Lower leg skin (tissue), 4 donors: Measurements from ENCODE around the gene DMD. TPM values are rescaled to one million over a fixed set of nuclear protein-coding genes. Genes with fewer than 3 reads are reported as not detected.

Experiments
- DNase-seq, 2 donors: peaks; one replicate each; pipeline ENCODE4 v3.0.0-alpha.2; 2019; ENCODE audit warnings: low spot score in 2 of 2
- H3K4me3 ChIP-seq: fragments of 200-600 bp; sonication (generic); 2 replicates; pipeline ENCODE4 v1.5.1; 2017; ENCODE audit warnings: mild to moderate bottlenecking, low read depth; ENCODE audit not compliant: poor library complexity, severe bottlenecking
- POLR2A ChIP-seq, 2 donors: fragments of 450-650 bp; IDR thresholded peaks; one replicate each; pipeline ENCODE4 v1.6.1; 2016 to 2017; ENCODE audit warnings: antibody characterized with exemption in 2 of 2, mild to moderate bottlenecking in 1 of 2, moderate library complexity in 1 of 2
- WGBS, 2 donors: methylation state at CpG; one replicate each; pipeline ENCODE4 v1.1.5; 2018; 5-methylcytosine and 5-hydroxymethylcytosine counted together
- intact Hi-C: fragments of 100-400 bp; cut with DNase I; formaldehyde crosslinking; loops from one replicate; pipeline ENCODE4 v1.15.0; 2023; ENCODE audit warnings: low total_unique reads
- total RNA-seq, 4 donors: library from RNA; depleted of rRNA; stranded (reverse); fragments of >200 nt; gene quantifications; one replicate each; pipeline ENCODE4 v1.1.0, GENCODE V29; 2016
- TF ChIP-seq, protein P1 (sequence below), 3 donors: fragments of 450-650 bp; IDR thresholded peaks; one replicate each; pipeline ENCODE4 v1.5.1; 2016; ENCODE audit warnings: antibody characterized with exemption in 3 of 3, mild to moderate bottlenecking in 3 of 3, moderate library complexity in 2 of 3

Gene DMD
- total RNA-seq, 4 donors from 2014 or later, result 23.0 to 27.5 (median 26.7) TPM

DNA sequence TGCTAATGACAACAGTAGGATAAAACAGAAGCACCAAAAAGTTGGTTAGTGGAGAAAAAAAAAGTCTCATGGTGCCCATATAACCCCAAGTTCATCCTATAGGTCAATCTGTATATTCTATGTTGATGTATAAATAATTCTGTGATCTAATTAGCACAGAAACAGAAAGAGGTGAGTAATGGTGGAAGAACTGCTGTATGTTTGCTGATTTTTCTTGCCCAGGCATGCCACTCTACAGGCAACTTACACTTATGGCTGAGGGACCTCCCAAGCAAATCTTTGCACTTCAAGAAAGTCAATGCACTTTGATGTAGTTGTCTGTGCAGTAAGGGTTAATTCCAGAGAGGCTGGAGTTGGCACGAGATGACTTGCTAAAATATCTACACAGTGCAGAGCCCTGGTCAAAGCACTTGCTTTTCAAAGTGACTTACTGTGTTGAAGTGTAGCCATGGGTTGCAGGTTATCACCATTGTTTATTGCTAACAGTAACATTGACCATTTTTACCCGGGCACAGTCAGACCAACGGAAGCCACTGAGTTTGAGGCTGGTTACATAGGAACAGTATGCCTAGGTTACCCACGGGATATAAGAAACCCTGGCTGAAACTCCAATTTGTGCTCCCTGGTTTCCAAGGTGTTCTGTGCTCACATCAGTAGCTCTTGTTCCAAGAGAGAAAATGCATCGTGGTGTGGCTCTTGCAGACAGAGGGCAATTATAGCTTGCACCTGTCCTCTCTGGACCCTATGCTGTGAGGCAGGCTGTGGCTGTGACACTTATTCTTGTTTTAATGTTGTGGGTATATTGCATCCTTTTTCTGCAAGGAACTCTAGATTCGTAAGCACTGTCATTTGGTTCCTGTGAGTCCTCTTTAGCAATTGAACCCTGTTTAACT lies 1998.2 kb downstream of the DMD start:
- intact Hi-C loops, result no loop called here
- H3K4me3 ChIP-seq, result no peak overlapping the region
- 54 to 64% methylated on average over 5 to 6 of the region's 6 CpGs for WGBS, 2 donors
- no peak for DNase-seq
- TF ChIP-seq, protein P1, sequence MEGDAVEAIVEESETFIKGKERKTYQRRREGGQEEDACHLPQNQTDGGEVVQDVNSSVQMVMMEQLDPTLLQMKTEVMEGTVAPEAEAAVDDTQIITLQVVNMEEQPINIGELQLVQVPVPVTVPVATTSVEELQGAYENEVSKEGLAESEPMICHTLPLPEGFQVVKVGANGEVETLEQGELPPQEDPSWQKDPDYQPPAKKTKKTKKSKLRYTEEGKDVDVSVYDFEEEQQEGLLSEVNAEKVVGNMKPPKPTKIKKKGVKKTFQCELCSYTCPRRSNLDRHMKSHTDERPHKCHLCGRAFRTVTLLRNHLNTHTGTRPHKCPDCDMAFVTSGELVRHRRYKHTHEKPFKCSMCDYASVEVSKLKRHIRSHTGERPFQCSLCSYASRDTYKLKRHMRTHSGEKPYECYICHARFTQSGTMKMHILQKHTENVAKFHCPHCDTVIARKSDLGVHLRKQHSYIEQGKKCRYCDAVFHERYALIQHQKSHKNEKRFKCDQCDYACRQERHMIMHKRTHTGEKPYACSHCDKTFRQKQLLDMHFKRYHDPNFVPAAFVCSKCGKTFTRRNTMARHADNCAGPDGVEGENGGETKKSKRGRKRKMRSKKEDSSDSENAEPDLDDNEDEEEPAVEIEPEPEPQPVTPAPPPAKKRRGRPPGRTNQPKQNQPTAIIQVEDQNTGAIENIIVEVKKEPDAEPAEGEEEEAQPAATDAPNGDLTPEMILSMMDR (IDR thresholded peaks at IDR 0.05), result no peak
- TF ChIP-seq POLR2A (IDR thresholded peaks at IDR 0.05), result no peak

DNA sequence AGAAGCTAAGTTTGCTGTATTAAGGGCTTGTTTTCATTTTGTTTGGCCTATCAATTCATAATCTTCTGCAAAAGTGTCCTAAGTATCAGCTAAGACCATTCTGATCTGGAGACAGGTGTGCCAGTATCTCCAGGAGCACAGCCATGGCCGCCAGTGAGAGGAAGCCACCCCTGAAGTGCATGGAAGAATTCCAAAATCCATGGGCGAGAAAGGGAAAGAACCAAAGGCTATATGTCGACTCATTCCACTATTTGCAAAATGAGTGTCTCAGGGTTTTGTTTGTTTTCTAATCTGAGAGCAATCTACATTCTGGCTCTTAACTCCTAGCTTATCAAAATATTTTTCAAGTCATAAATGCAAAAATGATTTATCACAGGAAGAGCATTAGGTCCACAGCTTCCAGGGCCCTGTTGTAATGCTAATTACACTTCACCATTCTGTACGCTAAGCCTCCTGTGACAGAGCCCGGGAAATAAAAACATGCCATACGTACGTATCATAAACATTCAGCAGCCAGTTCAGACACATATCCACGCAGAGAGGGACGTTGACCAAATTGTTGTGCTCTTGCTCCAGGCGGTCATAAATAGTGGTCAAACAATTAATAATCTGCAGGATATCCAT lies 2002.2 kb downstream of the DMD start:
- WGBS, 2 donors, result 51 to 63% methylated on average over 10 of the region's 10 CpGs
- no peak overlapping the region for H3K4me3 ChIP-seq
- no peak for DNase-seq
- intact Hi-C loops, result no loop called here
- no peak for TF ChIP-seq POLR2A (IDR thresholded peaks at IDR 0.05)
- TF ChIP-seq, protein P1 (IDR thresholded peaks at IDR 0.05), result no peak

DNA sequence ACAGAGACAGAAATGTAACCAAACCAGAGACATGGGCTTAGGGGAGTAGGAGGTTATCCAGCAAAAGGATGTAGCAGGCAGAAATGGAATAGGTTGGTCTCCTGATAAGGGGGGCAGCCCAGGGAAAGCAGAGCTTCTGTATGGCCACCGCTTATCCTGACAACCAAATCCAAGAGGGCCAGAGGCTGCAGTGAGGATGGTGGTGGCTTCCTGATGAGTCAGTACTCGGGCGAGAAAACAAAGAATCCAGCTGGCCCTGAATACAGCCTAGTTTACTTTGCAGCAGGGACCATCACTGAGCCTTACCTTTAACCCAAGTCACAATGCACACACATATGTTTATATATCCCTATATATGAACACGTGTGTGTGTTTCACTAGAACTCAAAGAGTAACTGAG lies 2009.8 kb downstream of the DMD start:
- WGBS, 2 donors, result 76 to 89% methylated on average over 4 of the region's 4 CpGs
- no peak overlapping the region for H3K4me3 ChIP-seq
- TF ChIP-seq, protein P1 (IDR thresholded peaks at IDR 0.05), result no peak
- TF ChIP-seq POLR2A (IDR thresholded peaks at IDR 0.05), result no peak
- intact Hi-C loops, result no loop called here
- no peak for DNase-seq

DNA sequence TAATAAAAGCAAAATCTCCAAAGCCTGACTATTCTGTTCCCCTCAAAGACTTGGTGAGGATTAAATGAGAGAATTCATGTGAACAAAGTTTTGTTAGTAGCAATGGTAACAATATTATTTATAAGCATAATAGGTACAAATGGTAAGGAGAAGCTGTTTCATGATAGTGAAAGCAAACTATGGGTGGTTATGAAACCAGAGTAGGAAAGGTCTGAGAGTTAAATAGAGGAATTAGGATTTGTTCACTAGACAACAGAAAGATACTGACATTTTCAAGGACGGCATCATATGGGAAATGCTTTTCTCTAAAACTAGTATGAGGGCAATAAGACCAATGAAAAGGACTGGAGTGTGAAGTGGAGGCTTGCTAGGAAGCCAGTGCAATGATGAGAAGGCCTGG lies 2010.9 kb downstream of the DMD start:
- WGBS, 2 donors, result 82 to 89% methylated on average over 1 of the region's 1 CpG
- DNase-seq, result no peak
- H3K4me3 ChIP-seq, result no peak overlapping the region
- intact Hi-C loops, result no loop called here
- TF ChIP-seq, protein P1 (IDR thresholded peaks at IDR 0.05), result no peak
- no peak for TF ChIP-seq POLR2A (IDR thresholded peaks at IDR 0.05)

DNA sequence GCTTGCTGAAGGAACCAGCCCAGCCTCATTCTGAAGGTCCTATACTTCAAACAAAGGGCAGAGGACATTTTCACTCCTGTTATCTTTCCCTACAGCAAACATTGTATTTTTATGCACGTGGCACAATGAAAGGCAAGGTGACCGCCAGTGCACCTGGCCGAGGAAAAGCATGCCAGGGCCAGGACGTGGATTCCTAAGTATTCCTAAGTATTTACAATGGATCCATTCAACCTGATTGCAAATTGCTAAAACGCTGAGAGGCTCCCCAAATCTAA lies 2011.6 kb downstream of the DMD start:
- no peak for DNase-seq
- 56 to 74% methylated on average over 5 of the region's 5 CpGs for WGBS, 2 donors
- H3K4me3 ChIP-seq, result no peak overlapping the region
- TF ChIP-seq, protein P1 (IDR thresholded peaks at IDR 0.05), result no peak
- no peak for TF ChIP-seq POLR2A (IDR thresholded peaks at IDR 0.05)
- intact Hi-C loops, result no loop called here
